ENCODE data around the gene ZDHHC18.
"Not testable (repeated sequence)": the region's sequence is repeated elsewhere in the genome, so short reads cannot be mapped to it uniquely, and the experiment has no call there.

GRCh38 chr1:26873097-26873496 lies 46.6 kb downstream of the ZDHHC18 start:
- TF ChIP-seq, protein P1, sequence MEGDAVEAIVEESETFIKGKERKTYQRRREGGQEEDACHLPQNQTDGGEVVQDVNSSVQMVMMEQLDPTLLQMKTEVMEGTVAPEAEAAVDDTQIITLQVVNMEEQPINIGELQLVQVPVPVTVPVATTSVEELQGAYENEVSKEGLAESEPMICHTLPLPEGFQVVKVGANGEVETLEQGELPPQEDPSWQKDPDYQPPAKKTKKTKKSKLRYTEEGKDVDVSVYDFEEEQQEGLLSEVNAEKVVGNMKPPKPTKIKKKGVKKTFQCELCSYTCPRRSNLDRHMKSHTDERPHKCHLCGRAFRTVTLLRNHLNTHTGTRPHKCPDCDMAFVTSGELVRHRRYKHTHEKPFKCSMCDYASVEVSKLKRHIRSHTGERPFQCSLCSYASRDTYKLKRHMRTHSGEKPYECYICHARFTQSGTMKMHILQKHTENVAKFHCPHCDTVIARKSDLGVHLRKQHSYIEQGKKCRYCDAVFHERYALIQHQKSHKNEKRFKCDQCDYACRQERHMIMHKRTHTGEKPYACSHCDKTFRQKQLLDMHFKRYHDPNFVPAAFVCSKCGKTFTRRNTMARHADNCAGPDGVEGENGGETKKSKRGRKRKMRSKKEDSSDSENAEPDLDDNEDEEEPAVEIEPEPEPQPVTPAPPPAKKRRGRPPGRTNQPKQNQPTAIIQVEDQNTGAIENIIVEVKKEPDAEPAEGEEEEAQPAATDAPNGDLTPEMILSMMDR (conservative IDR thresholded peaks at IDR 0.05; ENCODE audit: low read length), result not testable (repeated sequence)
- not testable (repeated sequence) for TF ChIP-seq EZH2phosphoT487 (IDR thresholded peaks at IDR 0.05; ENCODE audit: borderline replicate concordance, low read depth, low read length)

All from OCI-LY7 (cell line).